Liver (tissue), 9 donors: ENCODE data around the gene DCAF15. TPM values are rescaled to one million over a fixed set of nuclear protein-coding genes. Genes with fewer than 3 reads are reported as not detected.

Experiments
- DNase-seq: peaks from one replicate; pipeline ENCODE4 v3.0.0-alpha.2; 2017; ENCODE audit warnings: low spot score
- H3K27ac ChIP-seq, 2 donors: one replicate each; pipeline ENCODE4 v1.7.0; 2013; ENCODE audit warnings: inconsistent platforms in 2 of 2, low read length in 2 of 2, control low read depth in 1 of 2, low read depth in 1 of 2, mild to moderate bottlenecking in 1 of 2
- H3K27me3 ChIP-seq, 4 donors: one replicate each; pipeline versions ENCODE4 v1.6.1 to v1.7.0; 2013; ENCODE audit warnings: low read length in 3 of 4, inconsistent platforms in 1 of 4, mild to moderate bottlenecking in 1 of 4, moderate library complexity in 1 of 4; ENCODE audit not compliant: control insufficient read depth in 4 of 4, insufficient read depth in 4 of 4
- H3K36me3 ChIP-seq, 4 donors: one replicate each; pipeline versions ENCODE4 v1.6.1 to v1.7.0; 2013; ENCODE audit warnings: low read length in 3 of 4, mild to moderate bottlenecking in 3 of 4, low read depth in 1 of 4, moderate library complexity in 1 of 4; ENCODE audit not compliant: control insufficient read depth in 4 of 4, insufficient read depth in 3 of 4
- H3K4me1 ChIP-seq, 4 donors: one replicate each; pipeline versions ENCODE4 v1.6.1 to v1.7.0; 2013; ENCODE audit warnings: low read length in 3 of 4, mild to moderate bottlenecking in 3 of 4, moderate library complexity in 1 of 4; ENCODE audit not compliant: control insufficient read depth in 4 of 4, insufficient read depth in 4 of 4
- H3K4me3 ChIP-seq, 3 donors: one replicate each; pipeline versions ENCODE4 v1.6.1 to v1.7.0; 2013; ENCODE audit warnings: low read length in 3 of 3, control low read depth in 1 of 3, low read depth in 1 of 3, mild to moderate bottlenecking in 1 of 3
- H3K9ac ChIP-seq, 2 donors: one replicate each; pipeline ENCODE4 v1.7.0; 2013; ENCODE audit warnings: low read length in 2 of 2, mild to moderate bottlenecking in 2 of 2, moderate library complexity in 2 of 2, control low read depth in 1 of 2, low read depth in 1 of 2
- H3K9me3 ChIP-seq, 4 donors: one replicate each; pipeline versions ENCODE4 v1.6.1 to v1.7.0; 2013; ENCODE audit warnings: low read length in 3 of 4; ENCODE audit not compliant: control insufficient read depth in 4 of 4
- CTCF ChIP-seq: fragments of 150-350 bp; IDR thresholded peaks from 2 replicates; pipeline ENCODE4 v1.5.1; 2017; ENCODE audit warnings: improper control_type of control experiment, low read depth, low read length; ENCODE audit not compliant: missing input control
- EGR1 ChIP-seq, 2 donors: IDR thresholded peaks; 2 replicates each; pipeline ENCODE4 v1.6.1; 2016 to 2018; ENCODE audit warnings: antibody characterized with exemption in 2 of 2, low read depth in 2 of 2
- FOXA1 ChIP-seq: IDR thresholded peaks from 2 replicates; pipeline ENCODE4 v1.6.1; 2016; ENCODE audit warnings: antibody characterized with exemption
- FOXA2 ChIP-seq: IDR thresholded peaks from 2 replicates; pipeline ENCODE4 v1.6.1; 2016; ENCODE audit warnings: antibody characterized with exemption
- GABPA ChIP-seq, 2 donors: IDR thresholded peaks in 1 of 2; conservative IDR thresholded peaks in 1 of 2; 2 replicates each; pipeline ENCODE4 v1.6.1; 2016; ENCODE audit warnings: antibody characterized with exemption in 2 of 2, mild to moderate bottlenecking in 1 of 2, moderate library complexity in 1 of 2
- HNF4A ChIP-seq, 2 donors: conservative IDR thresholded peaks; 2 replicates each; pipeline ENCODE4 v1.6.1; 2016; ENCODE audit warnings: antibody characterized with exemption in 2 of 2, mild to moderate bottlenecking in 2 of 2
- HNF4G ChIP-seq: IDR thresholded peaks from 2 replicates; pipeline ENCODE4 v1.6.1; 2016; ENCODE audit warnings: antibody characterized with exemption
- JUND ChIP-seq, 2 donors: IDR thresholded peaks; 2 replicates each; pipeline ENCODE4 v1.6.1; 2016; ENCODE audit warnings: antibody characterized with exemption in 2 of 2
- NR2F2 ChIP-seq: IDR thresholded peaks from 2 replicates; pipeline ENCODE4 v1.6.1; 2016; ENCODE audit warnings: antibody characterized with exemption
- RAD21 ChIP-seq, 2 donors: IDR thresholded peaks; 2 replicates each; pipeline ENCODE4 v1.6.1; 2016; ENCODE audit warnings: antibody characterized with exemption in 2 of 2, mild to moderate bottlenecking in 2 of 2
- RXRA ChIP-seq, 2 donors: IDR thresholded peaks; 2 replicates each; pipeline ENCODE4 v1.6.1; 2017 to 2018; ENCODE audit warnings: antibody characterized with exemption in 2 of 2, mild to moderate bottlenecking in 1 of 2
- SP1 ChIP-seq: IDR thresholded peaks from 2 replicates; pipeline ENCODE4 v1.6.1; 2018; ENCODE audit warnings: antibody characterized with exemption, mild to moderate bottlenecking
- TAF1 ChIP-seq: conservative IDR thresholded peaks from 2 replicates; pipeline ENCODE4 v1.6.1; 2016; ENCODE audit warnings: antibody characterized with exemption, mild to moderate bottlenecking
- YY1 ChIP-seq: IDR thresholded peaks from 2 replicates; pipeline ENCODE4 v1.6.1; 2016; ENCODE audit warnings: antibody characterized with exemption, mild to moderate bottlenecking
- WGBS: extraction: QIAGEN DNeasy Blood & Tissue Kit; methylation state at CpG from one replicate; pipeline ENCODE4 v1.1.7; 2013; 5-methylcytosine and 5-hydroxymethylcytosine counted together
- polyA plus RNA-seq, 2 donors: library from polyadenylated mRNA; stranded (reverse) in 1 of 2; unstranded in 1 of 2; fragments of 200-250 nt in 1 of 2; fragments of >200 nt in 1 of 2; fragmentation: Nextera tagmentation in 1 of 2; extraction: Ambion mirVana in 1 of 2; gene quantifications; one replicate each; pipeline versions ENCODE4 v1.2.1 to v1.2.3, GENCODE V29; 2013 to 2015
- total RNA-seq, 2 donors: library from RNA; depleted of rRNA; stranded (reverse); fragments of >200 nt; gene quantifications; one replicate each; pipeline ENCODE4 v1.2.3, GENCODE V29; 2014
- TF ChIP-seq, protein P1 (sequence below): IDR thresholded peaks from 2 replicates; pipeline ENCODE4 v1.6.1; 2016; ENCODE audit warnings: antibody characterized with exemption
- TF ChIP-seq, protein P2 (sequence below): IDR thresholded peaks from 2 replicates; pipeline ENCODE4 v1.6.1; 2016; ENCODE audit warnings: antibody characterized with exemption, mild to moderate bottlenecking
- TF ChIP-seq, protein P3 (sequence below): IDR thresholded peaks from 2 replicates; pipeline ENCODE4 v1.6.1; 2016; ENCODE audit warnings: antibody characterized with exemption
- TF ChIP-seq, protein P4 (sequence below): IDR thresholded peaks from 2 replicates; pipeline ENCODE4 v1.6.1; 2016; ENCODE audit warnings: antibody characterized with exemption
- donor health status: healthy.
- donor health status: healthy.
- donor health status: healthy.
- donor health status: healthy.
- donor health status: healthy.

DCAF15 gene
- total and polyA plus RNA-seq, 4 donors, result 2.6 to 10.4 (median 5.5) TPM

DNA sequence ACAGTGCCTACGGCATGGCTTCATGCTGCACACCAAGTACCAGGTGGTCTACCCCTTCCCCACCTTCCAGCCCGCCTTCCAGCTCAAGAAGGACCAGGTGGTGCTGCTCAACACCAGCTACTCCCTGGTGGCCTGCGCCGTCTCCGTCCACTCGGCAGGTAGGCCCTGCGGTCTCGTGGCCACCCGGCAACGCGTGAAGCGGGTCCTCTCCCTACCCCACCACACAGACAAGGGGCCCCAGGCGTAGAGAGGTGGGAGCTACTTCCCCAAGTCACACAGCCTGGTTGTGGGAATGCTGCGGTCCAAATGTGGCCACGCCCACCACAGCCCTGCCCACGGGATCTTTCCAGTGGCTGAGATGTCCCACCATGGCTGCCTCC is 4.0 kb downstream of the DCAF15 start:
- H3K36me3 ChIP-seq, result peaks cover 12 to 45% (median 20%) of the 10 kb centered on the region in 4 donors
- TF ChIP-seq RAD21 (IDR thresholded peaks at IDR 0.05), result no peak
- 96% methylated on average over 16 of the region's 16 CpGs for WGBS
- no peaks in the 10 kb centered on the region for H3K27me3 ChIP-seq
- DNase-seq, result no peak
- H3K9ac ChIP-seq, result no peak overlapping the region
- no peak overlapping the region for H3K27ac ChIP-seq
- no peaks in the 10 kb centered on the region for H3K9me3 ChIP-seq
- no peak overlapping the region for H3K4me3 ChIP-seq
- H3K4me1 ChIP-seq, result peaks cover 2 to 17% (median 14%) of the 10 kb centered on the region in 4 donors

- no peak for DNase-seq
- Histone ChIP-seq H3K36me3 (peaks cover 12 to 49% (median 21%) of the 10 kb centered on the region in 4 donors), H3K9me3 (no peaks in the 10 kb centered on the region), H3K4me1 (peaks cover 2 to 14% (median 11%) of the 10 kb centered on the region in 4 donors), H3K27me3 (no peaks in the 10 kb centered on the region), H3K27ac (no peak overlapping the region), H3K4me3 (no peak overlapping the region), H3K9ac (no peak overlapping the region)
- 87% methylated on average over 8 of the region's 8 CpGs for WGBS
- no peak for TF ChIP-seq FOXA2
- no peak for TF ChIP-seq YY1
- TF ChIP-seq, protein P1, sequence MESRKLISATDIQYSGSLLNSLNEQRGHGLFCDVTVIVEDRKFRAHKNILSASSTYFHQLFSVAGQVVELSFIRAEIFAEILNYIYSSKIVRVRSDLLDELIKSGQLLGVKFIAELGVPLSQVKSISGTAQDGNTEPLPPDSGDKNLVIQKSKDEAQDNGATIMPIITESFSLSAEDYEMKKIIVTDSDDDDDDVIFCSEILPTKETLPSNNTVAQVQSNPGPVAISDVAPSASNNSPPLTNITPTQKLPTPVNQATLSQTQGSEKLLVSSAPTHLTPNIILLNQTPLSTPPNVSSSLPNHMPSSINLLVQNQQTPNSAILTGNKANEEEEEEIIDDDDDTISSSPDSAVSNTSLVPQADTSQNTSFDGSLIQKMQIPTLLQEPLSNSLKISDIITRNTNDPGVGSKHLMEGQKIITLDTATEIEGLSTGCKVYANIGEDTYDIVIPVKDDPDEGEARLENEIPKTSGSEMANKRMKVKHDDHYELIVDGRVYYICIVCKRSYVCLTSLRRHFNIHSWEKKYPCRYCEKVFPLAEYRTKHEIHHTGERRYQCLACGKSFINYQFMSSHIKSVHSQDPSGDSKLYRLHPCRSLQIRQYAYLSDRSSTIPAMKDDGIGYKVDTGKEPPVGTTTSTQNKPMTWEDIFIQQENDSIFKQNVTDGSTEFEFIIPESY, result no peak
- TF ChIP-seq SP1, result no peak
- no peak for TF ChIP-seq NR2F2
- TF ChIP-seq FOXA1, result no peak
- TF ChIP-seq JUND (IDR thresholded peaks at IDR 0.05), result no peak
- TF ChIP-seq HNF4G, result no peak
- TF ChIP-seq TAF1, result no peak
- no peak for TF ChIP-seq HNF4A (conservative IDR thresholded peaks at IDR 0.05)
Observed at GRCh38 chr19:13957051-13957450, 4.7 kb downstream of the DCAF15 start.

DNA sequence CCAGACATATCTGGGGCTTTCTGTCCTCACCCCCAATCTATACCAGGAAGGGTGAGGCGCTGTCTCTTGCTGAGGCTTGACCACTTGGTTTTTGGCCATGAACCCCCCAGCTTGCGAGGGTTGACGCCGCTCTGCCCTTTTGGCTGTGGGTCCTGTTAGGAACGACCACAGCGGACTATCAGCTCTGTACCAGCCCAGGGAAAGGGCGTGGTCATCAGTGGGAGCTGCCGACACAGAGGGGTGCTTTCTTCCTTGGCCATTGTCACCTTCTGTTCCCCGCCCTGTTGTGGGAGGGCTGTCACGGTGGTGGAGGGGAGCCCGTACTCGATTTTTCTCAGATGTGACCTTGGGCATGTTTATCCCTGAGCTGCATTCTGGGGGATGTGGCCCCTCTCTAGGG is 5.7 kb downstream of the DCAF15 start:
- no peak overlapping the region for H3K9ac ChIP-seq
- TF ChIP-seq FOXA2 (no peak), RXRA (IDR thresholded peaks at IDR 0.05) (no peak), NR2F2 (no peak), CTCF (no peak), HNF4A (conservative IDR thresholded peaks at IDR 0.05) (no peak), RAD21 (IDR thresholded peaks at IDR 0.05) (no peak), FOXA1 (no peak), SP1 (no peak), EGR1 (IDR thresholded peaks at IDR 0.05; ENCODE audit: low read depth in 2 of 2) (no peak), YY1 (no peak), GABPA (IDR thresholded peaks at IDR 0.05 in 1 of 2, conservative IDR thresholded peaks at IDR 0.05 in 1 of 2) (no peak), TAF1 (no peak), JUND (IDR thresholded peaks at IDR 0.05) (no peak), HNF4G (no peak)
- TF ChIP-seq, protein P2, sequence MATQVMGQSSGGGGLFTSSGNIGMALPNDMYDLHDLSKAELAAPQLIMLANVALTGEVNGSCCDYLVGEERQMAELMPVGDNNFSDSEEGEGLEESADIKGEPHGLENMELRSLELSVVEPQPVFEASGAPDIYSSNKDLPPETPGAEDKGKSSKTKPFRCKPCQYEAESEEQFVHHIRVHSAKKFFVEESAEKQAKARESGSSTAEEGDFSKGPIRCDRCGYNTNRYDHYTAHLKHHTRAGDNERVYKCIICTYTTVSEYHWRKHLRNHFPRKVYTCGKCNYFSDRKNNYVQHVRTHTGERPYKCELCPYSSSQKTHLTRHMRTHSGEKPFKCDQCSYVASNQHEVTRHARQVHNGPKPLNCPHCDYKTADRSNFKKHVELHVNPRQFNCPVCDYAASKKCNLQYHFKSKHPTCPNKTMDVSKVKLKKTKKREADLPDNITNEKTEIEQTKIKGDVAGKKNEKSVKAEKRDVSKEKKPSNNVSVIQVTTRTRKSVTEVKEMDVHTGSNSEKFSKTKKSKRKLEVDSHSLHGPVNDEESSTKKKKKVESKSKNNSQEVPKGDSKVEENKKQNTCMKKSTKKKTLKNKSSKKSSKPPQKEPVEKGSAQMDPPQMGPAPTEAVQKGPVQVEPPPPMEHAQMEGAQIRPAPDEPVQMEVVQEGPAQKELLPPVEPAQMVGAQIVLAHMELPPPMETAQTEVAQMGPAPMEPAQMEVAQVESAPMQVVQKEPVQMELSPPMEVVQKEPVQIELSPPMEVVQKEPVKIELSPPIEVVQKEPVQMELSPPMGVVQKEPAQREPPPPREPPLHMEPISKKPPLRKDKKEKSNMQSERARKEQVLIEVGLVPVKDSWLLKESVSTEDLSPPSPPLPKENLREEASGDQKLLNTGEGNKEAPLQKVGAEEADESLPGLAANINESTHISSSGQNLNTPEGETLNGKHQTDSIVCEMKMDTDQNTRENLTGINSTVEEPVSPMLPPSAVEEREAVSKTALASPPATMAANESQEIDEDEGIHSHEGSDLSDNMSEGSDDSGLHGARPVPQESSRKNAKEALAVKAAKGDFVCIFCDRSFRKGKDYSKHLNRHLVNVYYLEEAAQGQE, result no peak
- TF ChIP-seq, protein P3, sequence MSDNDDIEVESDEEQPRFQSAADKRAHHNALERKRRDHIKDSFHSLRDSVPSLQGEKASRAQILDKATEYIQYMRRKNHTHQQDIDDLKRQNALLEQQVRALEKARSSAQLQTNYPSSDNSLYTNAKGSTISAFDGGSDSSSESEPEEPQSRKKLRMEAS, result no peak
- TF ChIP-seq, protein P4, sequence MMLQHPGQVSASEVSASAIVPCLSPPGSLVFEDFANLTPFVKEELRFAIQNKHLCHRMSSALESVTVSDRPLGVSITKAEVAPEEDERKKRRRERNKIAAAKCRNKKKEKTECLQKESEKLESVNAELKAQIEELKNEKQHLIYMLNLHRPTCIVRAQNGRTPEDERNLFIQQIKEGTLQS, result no peak
- TF ChIP-seq, protein P1, result no peak
- no peak overlapping the region for H3K4me3 ChIP-seq
- no peaks in the 10 kb centered on the region for H3K9me3 ChIP-seq
- no peaks in the 10 kb centered on the region for H3K27me3 ChIP-seq
- H3K27ac ChIP-seq, result no peak overlapping the region
- H3K36me3 ChIP-seq, result peaks cover 12 to 51% (median 23%) of the 10 kb centered on the region in 4 donors
- 90% methylated on average over 12 of the region's 12 CpGs for WGBS
- no peak for DNase-seq
- H3K4me1 ChIP-seq, result peaks cover 2 to 11% (median 8%) of the 10 kb centered on the region in 4 donors
